ENCODE measurements around the gene C1QB. TPM values are rescaled to one million over a fixed set of nuclear protein-coding genes. Genes with fewer than 3 reads are reported as not detected.

C1QB gene
- total and polyA plus RNA-seq, 2 experiments from 2014 or later = not detected

DNA sequence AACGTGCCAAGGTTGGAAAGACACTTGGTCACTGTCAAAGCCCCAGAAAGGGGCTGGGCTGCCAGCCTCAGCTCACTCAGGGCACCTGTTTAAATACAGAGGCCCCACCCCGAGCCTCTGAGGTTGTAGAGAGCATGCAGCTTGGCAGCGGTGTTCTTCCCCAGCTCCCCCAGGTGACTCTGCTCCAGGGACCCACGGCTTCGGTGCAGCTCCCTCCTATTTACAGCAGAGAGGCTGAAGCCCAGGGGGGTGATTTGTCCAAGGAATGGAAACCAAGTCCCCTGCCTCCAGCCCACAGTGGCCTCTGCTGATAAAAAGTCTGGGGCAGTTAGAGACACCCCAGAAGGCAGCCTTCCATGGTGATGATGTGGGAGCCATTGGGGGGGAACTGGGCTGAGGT is 25.7 kb upstream of the C1QB start:
- ATAC-seq (no peak), DNase-seq (ENCODE audit: low spot score) (no peak)
- H3K79me2 ChIP-seq (replicated peaks; ENCODE audit: insufficient read depth) = no peaks in the 10 kb centered on the region
- H3K4me1 ChIP-seq (ENCODE audit: insufficient read depth) = peaks cover 43% of the 10 kb centered on the region
- no peak overlapping the region for H3K4me3 Mint-ChIP-seq
- no peaks in the 10 kb centered on the region for H3K36me3 Mint-ChIP-seq (ENCODE audit: low read depth)
- H3K4me2 ChIP-seq = no peak overlapping the region
- H3K27me3 Mint-ChIP-seq (ENCODE audit: insufficient read depth, low read depth, poor library complexity) = peaks cover 14% of the 10 kb centered on the region
- H3F3A ChIP-seq (replicated peaks; ENCODE audit: low read depth) = no peaks in the 10 kb centered on the region
- H3K4me3 ChIP-seq = no peak overlapping the region
- no peaks in the 10 kb centered on the region; the same call in 1 of the 2 replicates for H4K20me1 ChIP-seq (replicated peaks; ENCODE audit: insufficient read depth)
- H3K27me3 ChIP-seq (ENCODE audit: insufficient read depth) = no peaks in the 10 kb centered on the region
- no peak overlapping the region for H2AFZ ChIP-seq
- TF ChIP-seq, protein P1, sequence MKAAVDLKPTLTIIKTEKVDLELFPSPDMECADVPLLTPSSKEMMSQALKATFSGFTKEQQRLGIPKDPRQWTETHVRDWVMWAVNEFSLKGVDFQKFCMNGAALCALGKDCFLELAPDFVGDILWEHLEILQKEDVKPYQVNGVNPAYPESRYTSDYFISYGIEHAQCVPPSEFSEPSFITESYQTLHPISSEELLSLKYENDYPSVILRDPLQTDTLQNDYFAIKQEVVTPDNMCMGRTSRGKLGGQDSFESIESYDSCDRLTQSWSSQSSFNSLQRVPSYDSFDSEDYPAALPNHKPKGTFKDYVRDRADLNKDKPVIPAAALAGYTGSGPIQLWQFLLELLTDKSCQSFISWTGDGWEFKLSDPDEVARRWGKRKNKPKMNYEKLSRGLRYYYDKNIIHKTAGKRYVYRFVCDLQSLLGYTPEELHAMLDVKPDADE (IDR thresholded peaks at IDR 0.05) = no peak
- TF ChIP-seq STAT1 (IDR thresholded peaks at IDR 0.05; ENCODE audit: unreplicated experiment) (no peak), JUNB (IDR thresholded peaks at IDR 0.05; ENCODE audit: unreplicated experiment) (no peak), ZNF331 (CRISPR knock-in tag; IDR thresholded peaks at IDR 0.05; ENCODE audit: low read depth) (no peak), EZH2 (IDR thresholded peaks at IDR 0.05; ENCODE audit: low read depth, unreplicated experiment) (no peak), CREB1 (CRISPR knock-in tag; IDR thresholded peaks at IDR 0.05; ENCODE audit: low read depth) (no peak), POLR2AphosphoS5 (IDR thresholded peaks at IDR 0.05; ENCODE audit: low read depth) (no peak), NANOG (IDR thresholded peaks at IDR 0.05; ENCODE audit: borderline replicate concordance) (no peak), EZH2phosphoT487 (IDR thresholded peaks at IDR 0.05; ENCODE audit: unreplicated experiment) (no peak), ZNF114 (CRISPR knock-in tag; IDR thresholded peaks at IDR 0.05) (no peak)
- TF ChIP-seq, protein P2, sequence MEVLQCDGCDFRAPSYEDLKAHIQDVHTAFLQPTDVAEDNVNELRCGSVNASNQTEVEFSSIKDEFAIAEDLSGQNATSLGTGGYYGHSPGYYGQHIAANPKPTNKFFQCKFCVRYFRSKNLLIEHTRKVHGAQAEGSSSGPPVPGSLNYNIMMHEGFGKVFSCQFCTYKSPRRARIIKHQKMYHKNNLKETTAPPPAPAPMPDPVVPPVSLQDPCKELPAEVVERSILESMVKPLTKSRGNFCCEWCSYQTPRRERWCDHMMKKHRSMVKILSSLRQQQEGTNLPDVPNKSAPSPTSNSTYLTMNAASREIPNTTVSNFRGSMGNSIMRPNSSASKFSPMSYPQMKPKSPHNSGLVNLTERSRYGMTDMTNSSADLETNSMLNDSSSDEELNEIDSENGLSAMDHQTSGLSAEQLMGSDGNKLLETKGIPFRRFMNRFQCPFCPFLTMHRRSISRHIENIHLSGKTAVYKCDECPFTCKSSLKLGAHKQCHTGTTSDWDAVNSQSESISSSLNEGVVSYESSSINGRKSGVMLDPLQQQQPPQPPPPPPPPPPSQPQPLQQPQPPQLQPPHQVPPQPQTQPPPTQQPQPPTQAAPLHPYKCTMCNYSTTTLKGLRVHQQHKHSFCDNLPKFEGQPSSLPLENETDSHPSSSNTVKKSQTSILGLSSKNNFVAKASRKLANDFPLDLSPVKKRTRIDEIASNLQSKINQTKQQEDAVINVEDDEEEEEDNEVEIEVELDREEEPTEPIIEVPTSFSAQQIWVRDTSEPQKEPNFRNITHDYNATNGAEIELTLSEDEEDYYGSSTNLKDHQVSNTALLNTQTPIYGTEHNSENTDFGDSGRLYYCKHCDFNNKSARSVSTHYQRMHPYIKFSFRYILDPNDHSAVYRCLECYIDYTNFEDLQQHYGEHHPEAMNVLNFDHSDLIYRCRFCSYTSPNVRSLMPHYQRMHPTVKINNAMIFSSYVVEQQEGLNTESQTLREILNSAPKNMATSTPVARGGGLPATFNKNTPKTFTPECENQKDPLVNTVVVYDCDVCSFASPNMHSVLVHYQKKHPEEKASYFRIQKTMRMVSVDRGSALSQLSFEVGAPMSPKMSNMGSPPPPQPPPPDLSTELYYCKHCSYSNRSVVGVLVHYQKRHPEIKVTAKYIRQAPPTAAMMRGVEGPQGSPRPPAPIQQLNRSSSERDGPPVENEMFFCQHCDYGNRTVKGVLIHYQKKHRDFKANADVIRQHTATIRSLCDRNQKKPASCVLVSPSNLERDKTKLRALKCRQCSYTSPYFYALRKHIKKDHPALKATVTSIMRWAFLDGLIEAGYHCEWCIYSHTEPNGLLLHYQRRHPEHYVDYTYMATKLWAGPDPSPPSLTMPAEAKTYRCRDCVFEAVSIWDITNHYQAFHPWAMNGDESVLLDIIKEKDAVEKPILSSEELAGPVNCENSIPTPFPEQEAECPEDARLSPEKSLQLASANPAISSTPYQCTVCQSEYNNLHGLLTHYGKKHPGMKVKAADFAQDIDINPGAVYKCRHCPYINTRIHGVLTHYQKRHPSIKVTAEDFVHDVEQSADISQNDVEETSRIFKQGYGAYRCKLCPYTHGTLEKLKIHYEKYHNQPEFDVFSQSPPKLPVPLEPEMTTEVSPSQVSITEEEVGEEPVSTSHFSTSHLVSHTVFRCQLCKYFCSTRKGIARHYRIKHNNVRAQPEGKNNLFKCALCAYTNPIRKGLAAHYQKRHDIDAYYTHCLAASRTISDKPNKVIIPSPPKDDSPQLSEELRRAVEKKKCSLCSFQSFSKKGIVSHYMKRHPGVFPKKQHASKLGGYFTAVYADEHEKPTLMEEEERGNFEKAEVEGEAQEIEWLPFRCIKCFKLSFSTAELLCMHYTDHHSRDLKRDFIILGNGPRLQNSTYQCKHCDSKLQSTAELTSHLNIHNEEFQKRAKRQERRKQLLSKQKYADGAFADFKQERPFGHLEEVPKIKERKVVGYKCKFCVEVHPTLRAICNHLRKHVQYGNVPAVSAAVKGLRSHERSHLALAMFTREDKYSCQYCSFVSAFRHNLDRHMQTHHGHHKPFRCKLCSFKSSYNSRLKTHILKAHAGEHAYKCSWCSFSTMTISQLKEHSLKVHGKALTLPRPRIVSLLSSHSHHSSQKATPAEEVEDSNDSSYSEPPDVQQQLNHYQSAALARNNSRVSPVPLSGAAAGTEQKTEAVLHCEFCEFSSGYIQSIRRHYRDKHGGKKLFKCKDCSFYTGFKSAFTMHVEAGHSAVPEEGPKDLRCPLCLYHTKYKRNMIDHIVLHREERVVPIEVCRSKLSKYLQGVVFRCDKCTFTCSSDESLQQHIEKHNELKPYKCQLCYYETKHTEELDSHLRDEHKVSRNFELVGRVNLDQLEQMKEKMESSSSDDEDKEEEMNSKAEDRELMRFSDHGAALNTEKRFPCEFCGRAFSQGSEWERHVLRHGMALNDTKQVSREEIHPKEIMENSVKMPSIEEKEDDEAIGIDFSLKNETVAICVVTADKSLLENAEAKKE (CRISPR knock-in tag; IDR thresholded peaks at IDR 0.05) = no peak
- TF ChIP-seq, protein P3, sequence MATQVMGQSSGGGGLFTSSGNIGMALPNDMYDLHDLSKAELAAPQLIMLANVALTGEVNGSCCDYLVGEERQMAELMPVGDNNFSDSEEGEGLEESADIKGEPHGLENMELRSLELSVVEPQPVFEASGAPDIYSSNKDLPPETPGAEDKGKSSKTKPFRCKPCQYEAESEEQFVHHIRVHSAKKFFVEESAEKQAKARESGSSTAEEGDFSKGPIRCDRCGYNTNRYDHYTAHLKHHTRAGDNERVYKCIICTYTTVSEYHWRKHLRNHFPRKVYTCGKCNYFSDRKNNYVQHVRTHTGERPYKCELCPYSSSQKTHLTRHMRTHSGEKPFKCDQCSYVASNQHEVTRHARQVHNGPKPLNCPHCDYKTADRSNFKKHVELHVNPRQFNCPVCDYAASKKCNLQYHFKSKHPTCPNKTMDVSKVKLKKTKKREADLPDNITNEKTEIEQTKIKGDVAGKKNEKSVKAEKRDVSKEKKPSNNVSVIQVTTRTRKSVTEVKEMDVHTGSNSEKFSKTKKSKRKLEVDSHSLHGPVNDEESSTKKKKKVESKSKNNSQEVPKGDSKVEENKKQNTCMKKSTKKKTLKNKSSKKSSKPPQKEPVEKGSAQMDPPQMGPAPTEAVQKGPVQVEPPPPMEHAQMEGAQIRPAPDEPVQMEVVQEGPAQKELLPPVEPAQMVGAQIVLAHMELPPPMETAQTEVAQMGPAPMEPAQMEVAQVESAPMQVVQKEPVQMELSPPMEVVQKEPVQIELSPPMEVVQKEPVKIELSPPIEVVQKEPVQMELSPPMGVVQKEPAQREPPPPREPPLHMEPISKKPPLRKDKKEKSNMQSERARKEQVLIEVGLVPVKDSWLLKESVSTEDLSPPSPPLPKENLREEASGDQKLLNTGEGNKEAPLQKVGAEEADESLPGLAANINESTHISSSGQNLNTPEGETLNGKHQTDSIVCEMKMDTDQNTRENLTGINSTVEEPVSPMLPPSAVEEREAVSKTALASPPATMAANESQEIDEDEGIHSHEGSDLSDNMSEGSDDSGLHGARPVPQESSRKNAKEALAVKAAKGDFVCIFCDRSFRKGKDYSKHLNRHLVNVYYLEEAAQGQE (IDR thresholded peaks at IDR 0.05; ENCODE audit: unreplicated experiment) = no peak
- TF ChIP-seq, protein P4, sequence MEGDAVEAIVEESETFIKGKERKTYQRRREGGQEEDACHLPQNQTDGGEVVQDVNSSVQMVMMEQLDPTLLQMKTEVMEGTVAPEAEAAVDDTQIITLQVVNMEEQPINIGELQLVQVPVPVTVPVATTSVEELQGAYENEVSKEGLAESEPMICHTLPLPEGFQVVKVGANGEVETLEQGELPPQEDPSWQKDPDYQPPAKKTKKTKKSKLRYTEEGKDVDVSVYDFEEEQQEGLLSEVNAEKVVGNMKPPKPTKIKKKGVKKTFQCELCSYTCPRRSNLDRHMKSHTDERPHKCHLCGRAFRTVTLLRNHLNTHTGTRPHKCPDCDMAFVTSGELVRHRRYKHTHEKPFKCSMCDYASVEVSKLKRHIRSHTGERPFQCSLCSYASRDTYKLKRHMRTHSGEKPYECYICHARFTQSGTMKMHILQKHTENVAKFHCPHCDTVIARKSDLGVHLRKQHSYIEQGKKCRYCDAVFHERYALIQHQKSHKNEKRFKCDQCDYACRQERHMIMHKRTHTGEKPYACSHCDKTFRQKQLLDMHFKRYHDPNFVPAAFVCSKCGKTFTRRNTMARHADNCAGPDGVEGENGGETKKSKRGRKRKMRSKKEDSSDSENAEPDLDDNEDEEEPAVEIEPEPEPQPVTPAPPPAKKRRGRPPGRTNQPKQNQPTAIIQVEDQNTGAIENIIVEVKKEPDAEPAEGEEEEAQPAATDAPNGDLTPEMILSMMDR (conservative IDR thresholded peaks at IDR 0.05; ENCODE audit: low read depth in 2 of 2) = no peak
- H3K36me3 ChIP-seq (ENCODE audit: insufficient read depth) = no peaks in the 10 kb centered on the region
- H3K27ac ChIP-seq (ENCODE audit: low read depth) = no peak overlapping the region
- no peaks in the 10 kb centered on the region for H3K9me2 ChIP-seq (ENCODE audit: insufficient read depth)
- H3K4me1 Mint-ChIP-seq = peaks cover 42% of the 10 kb centered on the region
- no peak overlapping the region for H3K27ac Mint-ChIP-seq
- H3K9me3 Mint-ChIP-seq = no peaks in the 10 kb centered on the region

Measured in GM23338 (cell line).